Activated CD8-positive, alpha-beta memory T cell treated with anti-CD3 and anti-CD28 coated beads for 24 hours (primary cell): Measurements from ENCODE around the gene SLC37A1.

Experiments used
- DNase-seq: peaks from one replicate; pipeline ENCODE4 v3.0.0-alpha.2; 2020

SLC37A1 gene

DNA sequence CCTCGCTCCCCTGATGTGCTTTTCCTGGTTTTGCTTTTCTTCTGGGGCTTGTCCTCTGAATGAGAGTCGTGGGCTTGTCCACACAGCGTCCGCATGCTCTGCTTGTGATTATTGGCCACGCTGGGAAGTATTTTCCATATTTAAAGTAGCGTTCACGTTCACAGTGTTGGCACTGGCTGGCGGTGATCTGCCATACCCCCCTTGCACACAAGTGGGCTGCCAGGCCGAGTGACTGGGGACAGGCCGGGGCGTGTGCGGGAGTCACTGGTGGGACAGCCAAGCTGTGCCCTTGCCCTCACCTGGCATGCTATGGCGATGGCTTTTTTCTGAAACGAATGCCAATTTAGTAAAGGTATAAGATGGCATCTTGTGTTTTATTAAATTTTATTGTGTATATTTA, 32.8 kb downstream of the SLC37A1 start:
- DNase-seq, result no peak

DNA sequence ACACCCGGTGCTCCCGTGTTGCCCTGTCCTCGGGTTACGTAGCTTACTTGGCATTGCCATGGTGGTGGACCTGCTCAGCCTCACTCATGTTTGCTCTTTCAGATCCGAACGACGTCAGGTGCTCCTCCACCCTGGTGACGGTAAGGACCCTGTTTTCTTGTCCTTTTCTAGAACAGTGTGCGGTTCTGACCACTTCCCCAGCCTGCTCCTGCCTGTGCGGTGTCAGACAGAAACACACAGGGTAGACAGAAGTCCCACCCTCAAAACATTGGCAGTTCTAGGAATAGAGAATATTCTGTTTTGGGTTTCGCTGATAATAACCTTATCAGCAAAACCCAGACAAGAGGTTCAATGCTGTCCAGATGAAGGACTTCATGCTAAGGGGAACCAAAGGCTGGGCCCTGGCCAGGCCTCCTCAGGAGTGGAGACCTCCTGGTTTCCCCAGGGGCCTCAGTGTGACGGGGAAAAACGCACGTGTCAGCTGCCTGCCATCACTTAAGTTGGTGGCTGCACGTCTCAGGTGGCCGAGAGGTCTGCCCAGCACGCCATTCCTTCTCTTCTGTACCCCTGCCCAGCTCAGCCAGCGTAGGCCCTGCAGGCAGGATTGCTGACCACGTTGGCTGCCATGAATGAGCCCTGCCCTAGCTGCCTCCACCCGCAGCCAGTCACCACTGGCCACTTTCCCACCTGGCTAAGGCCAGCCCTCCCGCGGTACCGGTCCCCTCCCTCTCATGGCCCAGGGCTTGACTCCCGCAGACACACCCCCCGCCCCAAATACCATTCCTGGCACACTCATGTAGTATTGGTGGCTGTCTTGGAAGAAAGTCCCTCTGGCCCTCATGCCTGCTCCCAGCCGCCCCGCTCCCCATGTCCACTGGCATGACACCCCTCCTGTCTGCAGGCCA, 33.6 kb downstream of the SLC37A1 start:
- no peak for DNase-seq

DNA sequence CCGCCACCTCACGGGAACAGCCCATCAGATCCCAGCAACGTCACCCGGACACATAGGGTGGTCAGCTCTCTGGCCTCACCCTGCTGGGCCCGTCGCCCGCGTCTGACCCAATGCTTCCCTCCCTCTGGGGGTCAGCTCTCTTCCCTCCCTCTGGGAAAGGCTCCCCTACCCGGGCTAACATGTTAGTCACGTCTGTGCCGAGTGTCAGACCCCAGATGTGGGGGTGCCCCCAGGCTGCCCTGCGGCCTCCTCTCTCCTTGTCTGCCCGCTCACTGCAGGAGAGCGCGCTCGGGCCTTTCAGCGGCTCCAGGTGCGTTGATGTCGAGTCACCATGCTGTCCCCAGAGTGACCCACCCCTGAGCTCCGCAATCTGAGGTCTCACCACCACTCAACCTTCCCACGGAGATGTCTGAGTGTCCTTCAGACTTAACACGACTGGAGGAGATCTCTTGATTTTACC, 34.3 kb downstream of the SLC37A1 start:
- DNase-seq, result no peak

DNA sequence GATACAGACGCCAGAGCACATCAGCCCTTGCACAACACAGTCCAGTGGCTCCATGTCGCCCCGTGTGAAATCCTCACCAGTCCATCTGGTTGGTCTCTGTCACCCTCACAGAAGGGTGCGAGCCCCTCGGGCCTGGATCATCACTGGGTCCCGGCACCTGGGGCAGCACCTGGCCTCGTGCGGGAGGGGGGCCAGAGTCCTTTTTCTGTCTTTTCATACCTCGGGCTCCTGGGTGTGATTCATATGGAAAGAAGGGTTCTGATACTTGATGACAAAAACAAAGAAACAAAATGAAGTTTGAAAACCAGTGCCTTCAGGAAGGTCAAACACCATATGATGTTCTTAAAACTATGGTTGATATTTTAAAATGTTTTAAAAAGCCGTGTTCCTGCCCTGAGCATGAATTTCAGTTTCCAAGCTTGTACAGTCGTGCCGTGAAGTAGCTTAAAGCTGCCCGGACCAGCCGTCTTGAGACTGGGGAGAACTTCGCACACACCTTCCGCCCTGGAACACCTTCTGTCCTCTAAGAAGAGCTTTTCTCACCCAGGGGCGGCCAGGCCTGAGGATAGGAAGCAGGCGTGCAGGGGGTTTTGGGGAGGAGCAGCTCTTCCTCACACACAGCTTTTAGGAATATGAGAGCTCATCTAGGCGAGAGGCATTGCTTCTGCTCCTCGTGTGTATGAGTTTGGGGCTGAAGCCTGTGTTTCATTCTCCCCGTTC, 35.2 kb downstream of the SLC37A1 start:
- DNase-seq, result no peak

DNA sequence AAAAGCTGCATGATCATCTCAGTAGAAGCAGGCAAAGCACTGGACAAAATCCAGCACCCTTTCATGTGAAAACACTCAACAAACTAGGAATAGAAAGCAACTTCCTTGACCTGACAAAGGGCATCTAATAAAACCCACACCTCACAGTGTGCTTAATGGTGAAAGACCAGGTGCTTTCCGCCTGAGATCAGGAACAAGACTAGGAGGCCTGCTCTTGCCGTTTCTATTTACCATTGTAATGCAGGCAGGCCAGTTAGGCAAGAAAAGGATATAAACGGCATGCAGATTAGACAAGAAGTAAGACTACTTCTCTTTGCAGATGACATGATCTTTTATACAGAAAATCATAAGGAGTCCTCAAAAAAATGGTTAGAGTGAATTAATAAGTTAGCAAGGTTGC, 37.2 kb downstream of the SLC37A1 start:
- DNase-seq, result no peak

DNA sequence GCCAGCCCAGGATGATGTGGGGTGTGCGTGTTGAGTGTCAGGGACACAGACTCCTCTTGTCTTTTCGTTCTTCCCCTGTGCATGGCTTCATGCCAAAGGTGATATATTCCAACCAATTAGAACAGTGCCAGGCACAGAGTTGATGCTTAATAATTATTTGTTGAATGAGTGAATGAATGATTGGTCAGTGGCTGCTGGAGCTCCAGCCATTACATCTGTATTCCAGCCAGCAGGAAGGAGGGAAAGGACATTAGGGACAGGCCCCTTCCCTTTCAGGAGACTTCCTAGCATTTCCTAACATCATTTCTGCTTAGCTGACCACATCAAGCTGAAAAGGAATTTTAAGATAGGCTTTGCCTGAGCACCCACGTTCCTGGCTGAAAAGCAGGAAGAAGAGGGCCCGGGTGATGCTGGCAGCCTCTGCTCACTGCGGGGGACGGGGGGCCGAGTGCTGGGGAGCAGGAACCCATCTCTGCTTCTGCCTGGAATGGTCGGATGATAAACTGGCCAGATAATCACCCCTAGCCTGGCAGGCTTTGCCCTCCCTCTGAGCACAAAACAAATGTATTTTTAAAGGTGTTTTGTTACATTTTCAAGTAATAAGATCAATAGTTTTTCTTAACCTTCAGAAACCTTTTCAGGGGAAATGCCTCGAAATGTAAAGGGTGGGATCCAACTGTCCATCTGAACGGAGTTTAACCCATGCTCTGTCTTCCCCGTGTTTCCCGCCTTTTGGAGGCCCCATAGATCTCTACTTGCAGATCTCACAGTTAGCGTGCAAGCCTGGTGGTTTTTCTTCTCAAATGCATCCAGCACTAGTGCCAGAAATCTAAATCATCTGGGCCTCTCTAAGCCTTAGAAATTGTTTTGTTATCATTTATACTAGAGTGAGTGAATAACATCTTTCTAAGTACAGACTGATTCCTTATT, 39.0 kb downstream of the SLC37A1 start:
- peak; percentile 17 for DNase-seq

DNA sequence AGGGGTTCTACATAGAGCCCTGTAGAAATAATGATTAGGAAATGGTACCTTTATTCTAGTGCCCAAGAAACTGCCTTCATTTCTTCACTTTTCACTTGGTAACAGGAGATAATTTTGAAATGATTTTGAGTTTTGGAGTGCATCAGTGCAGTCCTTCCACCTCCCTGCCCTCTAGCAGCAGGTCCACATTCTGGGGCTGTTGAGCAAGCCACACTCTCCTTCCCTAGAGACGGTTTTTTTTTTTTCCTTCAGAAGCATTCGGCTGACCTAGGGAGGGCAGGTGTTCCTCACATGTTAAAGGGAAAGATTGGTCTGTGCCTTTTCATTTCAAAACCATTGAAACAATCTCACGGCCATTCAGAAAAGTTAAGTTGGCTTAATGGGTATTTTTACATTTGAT, 39.8 kb downstream of the SLC37A1 start:
- no peak for DNase-seq

DNA sequence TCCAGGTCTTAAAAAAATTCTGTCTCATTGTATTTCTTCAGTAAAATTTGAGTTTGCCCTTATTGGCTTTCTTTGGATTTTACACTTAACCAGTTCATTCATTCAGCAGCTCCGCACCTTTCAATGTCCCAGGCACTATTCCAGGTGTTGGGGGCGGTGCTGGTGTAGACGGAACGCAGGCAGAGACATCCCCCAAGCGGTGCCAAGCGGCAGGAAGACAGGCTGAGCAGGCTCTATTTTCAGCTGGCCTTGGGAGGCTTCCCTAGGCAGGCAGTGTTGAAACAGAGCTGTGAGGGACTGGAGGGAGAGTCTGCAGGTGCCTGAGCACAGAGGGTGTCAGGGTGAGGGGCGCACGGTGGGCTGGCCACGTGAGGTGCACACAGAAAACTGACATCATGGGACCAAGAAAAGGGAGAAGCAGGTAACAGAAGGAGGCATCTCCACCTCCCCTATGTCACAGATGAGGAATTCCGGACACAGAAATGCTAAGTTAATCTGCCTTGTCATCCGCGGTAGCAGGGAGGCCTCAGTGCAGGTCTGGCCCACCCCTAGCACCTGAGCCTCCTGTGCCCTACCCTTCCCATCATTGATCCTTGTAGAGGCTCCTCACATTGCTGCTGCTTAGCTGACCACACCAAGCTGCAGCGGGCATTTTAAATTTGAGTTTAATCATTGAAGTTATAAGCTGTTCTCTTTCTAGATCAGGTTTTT, 40.8 kb downstream of the SLC37A1 start:
- peak; percentile 28 for DNase-seq

DNA sequence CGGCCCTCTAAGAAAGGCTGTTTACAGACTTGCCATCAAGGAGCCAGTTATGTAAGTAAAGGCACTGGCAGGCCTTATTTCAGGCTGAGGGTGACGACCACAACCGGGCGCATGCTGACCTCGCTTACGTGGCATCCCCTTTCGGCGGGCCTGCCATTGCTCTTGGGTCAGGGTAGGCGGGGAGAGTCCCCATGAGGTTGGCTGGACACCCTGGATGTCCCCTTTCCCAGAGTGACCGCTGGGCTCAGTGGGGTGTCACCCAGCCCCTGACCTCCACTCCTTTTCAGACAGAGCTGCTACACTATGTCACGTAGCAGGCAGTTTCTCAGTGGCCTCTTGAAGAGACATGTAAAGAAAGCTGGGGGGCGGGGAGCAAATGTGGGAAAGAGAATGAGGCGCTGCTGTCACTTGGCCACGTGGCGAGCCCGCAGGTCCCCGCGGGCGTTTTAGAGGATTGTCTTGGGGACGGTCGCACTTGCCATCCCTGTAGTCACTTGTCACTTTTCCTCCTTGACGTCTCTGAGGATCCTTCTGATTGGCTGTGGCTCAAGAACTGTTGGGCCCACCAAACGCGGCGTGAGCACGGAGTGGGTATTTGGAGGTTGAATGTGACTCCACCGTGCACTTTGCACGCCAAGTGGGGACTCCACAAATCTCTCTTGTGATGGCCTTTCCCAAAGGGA, 42.2 kb downstream of the SLC37A1 start:
- DNase-seq, result peak; percentile 26

DNA sequence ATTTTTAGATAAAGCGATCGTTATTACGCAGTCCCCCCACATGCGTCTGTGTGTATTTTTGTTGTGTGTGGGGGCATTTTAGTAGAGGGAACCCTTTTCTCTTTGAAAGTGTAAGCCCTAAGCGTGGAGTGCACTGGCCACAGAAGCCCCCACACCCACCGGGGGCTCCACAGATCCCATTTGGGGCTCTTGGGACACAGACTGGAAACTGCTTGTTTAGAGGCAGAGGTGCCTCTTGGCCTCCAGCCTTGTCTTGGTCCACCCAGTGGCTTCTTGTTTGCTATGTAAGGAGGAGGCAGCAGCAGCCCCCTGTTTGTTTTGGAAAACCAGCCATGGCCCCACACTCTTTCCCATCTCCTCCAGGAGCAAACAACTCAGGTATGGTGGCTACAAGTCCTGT, 42.8 kb downstream of the SLC37A1 start:
- peak; percentile 48 for DNase-seq

DNA sequence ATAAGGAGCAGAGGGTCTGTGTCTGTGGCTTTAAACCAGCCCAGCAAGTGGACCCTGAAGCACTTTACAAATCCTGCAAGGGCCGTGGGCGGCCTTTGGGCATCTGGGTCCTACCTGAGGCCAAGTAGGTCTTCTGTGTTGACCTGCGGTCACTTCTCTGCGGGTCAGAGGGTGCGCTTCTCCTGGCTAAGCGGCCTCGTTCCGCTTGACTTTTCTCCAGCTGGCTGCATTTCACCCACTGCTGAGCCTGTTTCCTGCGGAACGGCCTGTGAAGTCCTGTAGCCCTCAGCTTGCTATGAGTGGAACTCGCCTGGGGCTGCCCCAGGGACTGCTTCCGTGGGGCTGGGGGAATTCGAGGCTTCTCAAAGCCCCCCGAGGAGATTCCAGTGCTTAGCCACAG, 43.3 kb downstream of the SLC37A1 start:
- peak; percentile 46 for DNase-seq

DNA sequence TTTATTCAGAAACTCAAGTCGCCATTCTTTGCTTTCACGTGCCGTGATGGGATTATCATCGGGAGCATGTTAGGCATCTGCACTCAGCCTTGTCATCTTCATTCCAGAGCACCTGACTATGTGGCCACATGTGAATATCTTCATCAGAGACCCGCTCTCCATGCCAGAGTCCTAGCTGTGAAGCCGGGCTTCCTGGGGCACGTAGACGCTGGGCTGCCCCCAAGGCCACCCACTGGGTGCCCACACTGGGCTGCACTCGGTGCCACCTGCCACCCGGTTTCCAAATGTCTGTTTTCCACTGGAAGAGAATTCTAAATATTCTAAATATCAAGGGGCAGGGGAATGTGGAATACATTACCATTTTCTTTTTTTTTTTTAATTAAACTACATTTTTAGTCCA, 43.8 kb downstream of the SLC37A1 start:
- DNase-seq, result peak; percentile 52

DNA sequence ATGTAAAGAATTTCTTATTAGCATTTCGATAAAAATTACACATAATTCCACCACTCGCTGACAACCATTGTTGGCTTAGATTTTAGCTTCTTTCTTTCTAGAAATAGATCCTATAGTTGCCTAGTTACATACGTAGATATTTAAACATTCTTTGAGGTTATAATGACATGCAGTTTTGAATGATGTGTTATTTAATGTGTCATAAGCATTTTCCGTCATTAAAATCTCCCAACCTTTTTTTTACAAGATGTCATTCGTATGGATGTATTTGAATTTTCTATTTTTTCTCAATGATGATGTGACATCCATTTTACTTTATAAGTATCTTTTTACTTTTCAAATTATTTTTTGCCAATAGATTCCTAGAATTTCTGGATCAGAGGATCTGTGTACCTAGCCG, 44.7 kb downstream of the SLC37A1 start:
- DNase-seq, result no peak

DNA sequence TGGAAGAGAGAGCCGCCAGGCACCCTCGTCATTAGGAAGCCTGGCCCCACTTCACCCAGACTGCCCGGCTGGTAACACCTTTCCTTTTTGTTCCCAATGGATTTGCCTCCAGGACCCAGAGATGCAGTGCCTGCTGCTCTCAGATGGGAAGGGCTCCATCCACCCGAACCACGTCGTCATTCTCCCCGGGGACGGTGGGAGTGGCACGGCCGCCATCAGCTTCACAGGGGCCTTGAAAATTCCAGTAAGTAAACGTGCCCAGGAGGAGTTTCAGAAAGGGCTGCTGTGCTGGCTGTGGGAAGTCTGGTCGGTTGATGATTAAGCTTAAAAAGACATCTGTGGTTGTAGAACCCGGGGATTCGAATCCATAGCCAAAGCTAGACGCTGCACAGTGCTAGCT, 45.2 kb downstream of the SLC37A1 start:
- peak; percentile 42 for DNase-seq

DNA sequence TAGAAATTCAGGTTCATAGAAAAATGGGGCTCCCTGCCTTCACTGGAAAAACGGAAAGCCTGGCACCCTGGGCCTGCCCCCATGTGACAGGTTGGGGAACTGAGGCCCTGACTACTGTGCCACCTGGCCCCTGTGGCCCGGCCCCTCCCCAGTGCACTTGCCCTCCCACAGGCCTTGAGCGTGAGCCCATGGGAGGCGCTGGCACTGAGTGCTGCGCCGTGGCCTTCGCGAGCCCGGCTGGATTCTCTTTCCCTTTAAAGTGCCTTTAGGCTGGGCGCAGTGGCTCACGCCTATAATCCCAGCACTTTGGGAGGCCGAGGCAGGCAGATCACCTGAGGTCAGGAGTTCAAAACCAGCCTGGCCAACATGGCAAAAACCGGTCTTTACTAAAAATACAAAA, 45.7 kb downstream of the SLC37A1 start:
- peak; percentile 33 for DNase-seq

DNA sequence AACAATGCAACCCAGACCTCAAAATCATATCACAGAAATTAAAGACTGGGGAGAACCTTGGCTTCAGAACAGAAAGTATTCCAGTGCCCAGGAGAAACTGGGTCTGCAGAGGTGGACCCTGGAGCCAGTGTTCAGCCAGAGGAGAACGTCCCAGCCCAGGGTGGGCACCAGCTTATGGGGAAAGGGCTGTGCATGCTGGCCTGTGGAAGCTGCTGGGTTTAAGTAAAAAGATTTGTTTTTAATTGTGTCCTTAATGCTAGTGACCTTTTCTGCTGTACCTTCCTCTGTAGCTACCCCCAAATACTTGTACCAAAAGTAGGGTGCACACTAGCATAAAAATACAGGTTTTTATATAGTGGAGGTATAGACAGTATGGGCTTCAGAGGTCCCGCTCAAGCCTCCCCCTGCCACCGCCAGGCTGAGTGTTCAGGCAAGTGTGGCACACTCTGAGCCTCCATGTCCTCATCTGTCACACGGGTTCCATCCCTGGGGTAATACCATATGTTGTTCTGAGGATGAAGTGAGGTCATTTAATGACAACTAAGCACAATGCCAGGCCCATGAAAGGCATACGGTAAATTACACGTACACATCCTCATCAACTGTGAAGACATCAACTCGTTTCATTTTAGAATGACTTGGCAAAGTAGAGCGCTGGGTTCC, 47.0 kb downstream of the SLC37A1 start:
- DNase-seq, result no peak

DNA sequence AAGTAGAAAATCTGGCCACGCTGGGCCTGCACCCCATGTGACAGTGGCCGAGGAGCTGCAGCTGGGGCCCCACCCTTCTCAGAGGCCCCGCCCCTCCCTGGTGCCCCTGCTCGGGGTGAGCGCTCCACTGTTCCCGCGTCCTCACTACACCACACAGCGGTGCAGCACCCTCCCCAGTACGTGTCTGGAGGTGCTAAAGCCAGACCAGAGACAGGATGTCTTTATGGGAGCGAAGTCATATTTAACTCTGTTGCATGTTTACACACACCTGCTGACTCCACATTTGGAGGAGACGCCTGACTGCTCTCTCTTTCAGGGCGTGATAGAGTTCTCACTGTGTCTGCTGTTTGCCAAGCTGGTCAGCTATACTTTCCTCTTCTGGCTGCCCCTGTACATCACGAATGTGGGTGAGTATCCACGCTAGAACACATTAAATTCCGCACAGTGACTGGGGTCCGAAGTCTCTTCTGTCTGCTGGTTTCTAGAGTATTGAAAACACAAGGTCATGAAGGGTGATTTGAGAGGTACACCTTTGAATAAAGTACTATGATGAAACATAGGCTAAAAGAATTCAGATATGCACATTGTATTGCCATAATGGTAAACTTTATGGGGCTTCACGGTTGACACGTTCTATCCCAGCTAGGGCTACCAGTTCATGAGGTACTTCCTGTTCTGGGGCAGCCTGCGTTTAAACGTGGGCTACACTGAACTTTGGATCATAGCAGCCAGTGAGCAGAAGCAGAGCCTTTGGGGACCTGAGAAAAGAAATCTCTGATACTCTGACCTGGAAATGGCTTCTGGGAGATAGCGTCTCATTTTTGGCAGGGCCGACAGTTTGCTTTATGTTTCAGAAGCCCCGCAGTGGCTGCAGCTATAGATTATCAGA, 48.4 kb downstream of the SLC37A1 start:
- DNase-seq, result no peak

DNA sequence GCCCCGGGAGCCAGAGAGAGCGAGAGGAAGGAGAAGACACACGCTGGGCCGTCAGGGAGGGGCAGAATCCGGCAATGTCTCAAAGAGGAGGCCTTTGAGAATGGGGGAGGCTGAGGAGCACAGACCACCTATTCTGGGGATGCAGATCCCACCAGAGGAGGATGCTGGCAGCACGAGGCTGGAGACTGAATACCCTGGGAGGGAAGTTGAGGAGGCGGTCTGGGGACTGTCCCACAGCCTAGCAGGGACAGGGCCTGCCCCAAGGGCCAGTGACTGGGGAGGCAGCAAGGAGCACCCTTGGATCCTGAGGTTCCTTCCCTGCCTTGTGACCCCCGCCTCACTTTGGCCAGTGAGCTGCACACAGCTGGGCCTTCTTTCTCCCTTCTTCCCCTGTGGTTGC, 49.2 kb downstream of the SLC37A1 start:
- DNase-seq, result no peak

DNA sequence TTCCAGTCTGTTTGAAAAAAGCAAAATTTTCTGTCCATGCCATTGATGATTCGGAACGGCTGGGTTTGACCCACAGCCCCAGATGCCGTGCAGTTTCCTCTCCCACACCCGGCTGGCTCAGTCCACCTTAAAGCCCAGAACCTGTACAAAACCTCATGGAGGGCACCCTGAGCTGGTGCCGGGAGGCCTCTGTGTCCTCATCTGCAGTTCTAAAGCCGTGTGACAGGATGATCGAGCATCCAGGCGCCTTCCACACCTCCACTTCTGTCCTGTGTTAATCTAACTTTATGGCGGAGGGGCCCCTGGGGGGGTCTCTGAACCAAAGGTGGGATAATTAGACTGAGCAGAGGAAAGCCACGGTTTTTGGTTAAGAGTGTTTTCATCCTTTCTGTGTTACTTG, 49.6 kb downstream of the SLC37A1 start:
- peak; percentile 26 for DNase-seq

DNA sequence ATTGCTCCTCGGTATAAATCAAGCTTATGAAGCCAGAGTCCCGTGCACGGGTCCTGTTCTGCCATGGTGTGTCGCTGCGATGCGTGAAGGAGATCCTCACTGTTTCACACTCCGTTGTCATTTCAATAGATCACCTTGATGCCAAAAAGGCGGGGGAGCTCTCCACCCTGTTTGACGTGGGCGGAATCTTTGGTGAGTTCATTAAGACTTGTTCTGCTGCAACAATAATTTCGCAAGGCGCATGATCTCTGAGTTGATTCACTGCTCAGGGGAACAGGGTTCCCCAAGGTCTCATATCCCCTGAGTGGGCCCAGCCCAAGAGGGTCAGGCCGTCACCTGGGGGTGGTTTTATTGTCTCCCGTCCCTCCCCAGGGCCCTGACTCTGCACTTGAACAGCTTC, 50.0 kb downstream of the SLC37A1 start:
- peak; percentile 40 for DNase-seq
